Left lung (tissue), 10 donors: ENCODE data around the gene C1GALT1. TPM values are rescaled to one million over a fixed set of nuclear protein-coding genes. Genes with fewer than 3 reads are reported as not detected.

Experiments
- ATAC-seq: fragments of 200-7000 bp; cut with Tn5 transposase; one replicate; pipeline ENCODE4 v1.9.1; 2020; ENCODE audit warnings: moderate library complexity
- DNase-seq, 4 donors: peaks; one replicate each; pipeline ENCODE4 v3.0.0-alpha.2; 2013 to 2020
- H3K27ac ChIP-seq, 2 donors: fragments of 200-600 bp; sonication (generic) in 1 of 2; one replicate each; pipeline versions ENCODE4 v1.5.0 to v1.8.0; 2020 to 2021
- H3K27me3 ChIP-seq, 2 donors: fragments of 200-600 bp; sonication (generic) in 1 of 2; one replicate each; pipeline versions ENCODE4 v1.5.0 to v1.8.0; 2020 to 2021
- H3K36me3 ChIP-seq, 2 donors: fragments of 200-600 bp; sonication (generic) in 1 of 2; one replicate each; pipeline versions ENCODE4 v1.5.0 to v1.8.0; 2020 to 2021
- H3K4me1 ChIP-seq, 2 donors: fragments of 200-600 bp; one replicate each; pipeline ENCODE4 v1.8.0; 2021
- H3K4me3 ChIP-seq, 2 donors: fragments of 200-600 bp; sonication (generic) in 1 of 2; one replicate each; pipeline versions ENCODE4 v1.5.0 to v1.8.0; 2020 to 2021; ENCODE audit warnings: mild to moderate bottlenecking in 1 of 2
- H3K9me3 ChIP-seq, 2 donors: fragments of 200-600 bp; sonication (generic) in 1 of 2; one replicate each; pipeline versions ENCODE4 v1.5.0 to v1.8.0; 2020 to 2021
- intact Hi-C, 2 donors: fragments of 100-400 bp; cut with DNase I; formaldehyde crosslinking; loops; one replicate each; pipeline versions ENCODE4 v1.11.2 to v1.14.2; 2022
- polyA plus RNA-seq, 6 donors: library from polyadenylated mRNA; unstranded; fragments of 120-200 nt; gene quantifications; one replicate each; pipeline ENCODE4 v1.2.1, GENCODE V29; 2013; ENCODE audit not compliant: insufficient read length in 6 of 6
- total RNA-seq, 2 donors: library from RNA; stranded (reverse); fragmentation: NEBNext Ultra II Directional; extraction: Animal tissue kit (Norgen Biotek cat#: 25700); gene quantifications; one replicate each; pipeline ENCODE4 v1.2.1, GENCODE V29; 2021
- TF ChIP-seq, protein P1 (sequence below), 2 donors: fragments of 200-600 bp; sonication (generic) in 1 of 2; IDR thresholded peaks; one replicate each; pipeline versions ENCODE4 v1.5.0 to v1.8.0; 2021; ENCODE audit warnings: antibody characterized with exemption in 2 of 2
- donor health status: DM: no; HTN: yes; CAD: no.
- donor health status: DM: no; HTN: no; CAD: no.

The C1GALT1 gene
- total and polyA plus RNA-seq, 8 donors = 14.0 to 39.3 (median 24.7) TPM

DNA sequence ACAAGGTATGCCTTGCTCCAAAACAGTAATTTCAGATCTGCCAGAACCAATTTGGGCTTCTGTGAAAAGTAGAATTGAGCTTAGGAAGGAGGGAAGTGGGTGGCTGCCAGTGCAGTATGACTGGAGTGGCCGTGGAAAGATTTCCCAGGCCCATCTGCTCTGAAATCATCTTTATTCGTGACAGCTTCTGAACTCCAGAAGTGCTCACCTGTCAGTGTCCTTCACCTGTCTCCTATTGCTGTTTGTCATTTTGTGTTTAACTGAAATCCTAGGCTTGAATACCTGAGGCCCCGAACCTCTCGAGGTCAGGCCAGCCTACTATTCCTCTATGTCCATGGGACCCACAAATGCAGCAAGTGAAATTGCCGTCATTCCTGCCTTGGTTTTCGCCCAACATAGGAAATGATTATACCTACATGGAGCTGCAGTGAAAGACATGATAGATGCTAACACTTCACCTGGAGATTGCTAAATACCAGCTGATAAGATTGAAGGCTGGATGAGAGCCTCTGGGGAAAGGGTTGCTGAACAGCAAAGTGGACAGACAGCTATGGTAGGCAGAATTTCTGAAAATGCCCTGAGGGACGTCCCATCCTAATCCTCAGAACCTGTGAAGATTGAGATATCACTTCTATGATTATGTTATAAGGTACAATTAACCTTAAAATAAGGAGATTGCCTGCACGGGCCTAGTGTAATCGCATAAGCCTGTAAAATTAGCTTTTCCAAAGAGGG, 82.1 kb downstream of the C1GALT1 start:
- no peak for DNase-seq
- Histone ChIP-seq H3K9me3 (no peaks in the 10 kb centered on the region), H3K27ac (no peak overlapping the region), H3K4me3 (no peak overlapping the region), H3K4me1 (peaks cover 0 to 11% of the 10 kb centered on the region in 2 donors), H3K36me3 (no peaks in the 10 kb centered on the region), H3K27me3 (no peaks in the 10 kb centered on the region)
- no peak for ATAC-seq
- TF ChIP-seq, protein P1, sequence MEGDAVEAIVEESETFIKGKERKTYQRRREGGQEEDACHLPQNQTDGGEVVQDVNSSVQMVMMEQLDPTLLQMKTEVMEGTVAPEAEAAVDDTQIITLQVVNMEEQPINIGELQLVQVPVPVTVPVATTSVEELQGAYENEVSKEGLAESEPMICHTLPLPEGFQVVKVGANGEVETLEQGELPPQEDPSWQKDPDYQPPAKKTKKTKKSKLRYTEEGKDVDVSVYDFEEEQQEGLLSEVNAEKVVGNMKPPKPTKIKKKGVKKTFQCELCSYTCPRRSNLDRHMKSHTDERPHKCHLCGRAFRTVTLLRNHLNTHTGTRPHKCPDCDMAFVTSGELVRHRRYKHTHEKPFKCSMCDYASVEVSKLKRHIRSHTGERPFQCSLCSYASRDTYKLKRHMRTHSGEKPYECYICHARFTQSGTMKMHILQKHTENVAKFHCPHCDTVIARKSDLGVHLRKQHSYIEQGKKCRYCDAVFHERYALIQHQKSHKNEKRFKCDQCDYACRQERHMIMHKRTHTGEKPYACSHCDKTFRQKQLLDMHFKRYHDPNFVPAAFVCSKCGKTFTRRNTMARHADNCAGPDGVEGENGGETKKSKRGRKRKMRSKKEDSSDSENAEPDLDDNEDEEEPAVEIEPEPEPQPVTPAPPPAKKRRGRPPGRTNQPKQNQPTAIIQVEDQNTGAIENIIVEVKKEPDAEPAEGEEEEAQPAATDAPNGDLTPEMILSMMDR (IDR thresholded peaks at IDR 0.05) = no peak
- intact Hi-C loops = no loop called here

DNA sequence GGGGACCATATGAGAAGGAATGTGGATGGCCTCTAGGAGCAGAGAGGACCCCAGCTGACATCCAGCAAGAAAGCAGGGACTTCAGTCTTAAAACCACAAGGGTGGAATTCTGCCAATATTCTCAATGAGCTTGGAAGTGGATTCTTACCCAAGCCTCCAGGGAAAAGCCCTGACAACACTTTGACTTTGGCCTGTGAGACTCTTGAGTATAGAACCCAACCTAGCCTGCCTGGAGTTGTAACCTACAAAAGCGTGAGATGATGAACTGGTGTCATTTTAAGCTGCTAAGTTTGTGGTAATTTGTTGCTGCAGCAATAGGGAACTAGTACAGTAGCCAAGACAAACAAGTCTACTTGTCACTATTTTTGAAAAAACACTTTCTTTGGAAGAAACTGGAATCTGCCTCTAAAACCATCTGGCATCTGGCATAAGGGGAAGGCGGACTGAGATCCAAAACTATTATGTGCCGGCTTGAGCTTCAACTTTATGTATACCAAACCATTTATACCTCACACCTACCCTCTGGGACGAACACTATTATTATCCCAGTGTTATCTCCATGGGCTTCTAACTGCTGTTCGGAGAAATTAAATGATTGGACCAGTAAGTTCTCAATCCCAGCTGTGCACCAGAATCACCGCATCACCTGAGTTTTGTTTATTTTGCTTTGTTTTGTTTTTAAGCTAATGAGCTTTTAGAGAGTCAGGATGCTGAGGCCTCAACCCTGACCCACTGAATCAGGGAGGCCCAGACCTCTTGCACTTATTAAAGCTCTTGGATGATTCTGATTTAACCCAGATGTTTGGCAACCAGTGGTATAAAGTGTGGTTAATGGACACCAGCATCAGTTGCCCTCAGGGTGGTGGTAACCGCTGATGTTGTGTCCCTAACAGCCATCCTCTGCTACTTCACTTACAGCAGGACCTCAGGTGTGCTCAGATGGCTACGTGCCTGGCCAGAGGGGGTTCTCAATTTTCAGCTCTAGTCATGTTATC, 83.0 kb downstream of the C1GALT1 start:
- Histone ChIP-seq H3K36me3 (no peaks in the 10 kb centered on the region), H3K27ac (no peak overlapping the region), H3K9me3 (no peaks in the 10 kb centered on the region), H3K4me1 (peaks cover 0 to 2% of the 10 kb centered on the region in 2 donors), H3K4me3 (no peak overlapping the region), H3K27me3 (no peaks in the 10 kb centered on the region)
- no peak for DNase-seq
- TF ChIP-seq, protein P1 (IDR thresholded peaks at IDR 0.05) = no peak
- ATAC-seq = peak; percentile 33
- intact Hi-C loops = no loop called here

DNA sequence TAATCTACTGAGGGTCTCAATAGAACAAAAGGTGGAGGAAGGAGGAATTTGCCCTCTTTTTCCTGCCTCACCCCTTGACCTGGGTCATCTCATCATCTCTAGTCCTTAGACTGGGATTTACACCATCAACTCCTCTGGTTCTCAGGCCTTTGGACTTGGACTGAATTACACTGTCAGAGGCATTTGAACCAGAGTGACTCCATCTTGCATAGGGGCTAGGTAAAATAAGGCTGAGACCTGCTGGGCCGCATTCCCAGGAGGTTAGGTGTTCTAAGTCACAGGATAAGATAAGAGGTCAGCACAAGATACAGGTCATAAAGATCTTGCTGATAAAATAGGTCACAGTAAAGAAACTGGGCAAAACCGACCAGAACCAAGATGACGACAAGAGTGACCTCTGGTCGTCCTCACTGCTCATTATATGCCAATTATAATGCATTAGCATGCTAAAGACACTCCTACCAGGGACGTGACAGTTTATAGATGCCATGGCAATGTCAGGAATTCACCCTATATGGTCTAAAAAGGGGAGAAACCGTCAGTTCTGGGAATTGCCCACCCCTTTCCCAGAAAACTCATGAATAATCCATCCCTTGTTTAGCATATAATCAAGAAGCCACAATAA, 84.0 kb downstream of the C1GALT1 start:
- no peak for DNase-seq
- no peaks in the 10 kb centered on the region for H3K36me3 ChIP-seq
- intact Hi-C loops = no loop called here
- H3K9me3 ChIP-seq = no peaks in the 10 kb centered on the region
- no peaks in the 10 kb centered on the region for H3K27me3 ChIP-seq
- ATAC-seq = no peak
- H3K4me1 ChIP-seq = no peaks in the 10 kb centered on the region
- no peak overlapping the region for H3K27ac ChIP-seq
- TF ChIP-seq, protein P1 (IDR thresholded peaks at IDR 0.05) = no peak
- no peak overlapping the region for H3K4me3 ChIP-seq

DNA sequence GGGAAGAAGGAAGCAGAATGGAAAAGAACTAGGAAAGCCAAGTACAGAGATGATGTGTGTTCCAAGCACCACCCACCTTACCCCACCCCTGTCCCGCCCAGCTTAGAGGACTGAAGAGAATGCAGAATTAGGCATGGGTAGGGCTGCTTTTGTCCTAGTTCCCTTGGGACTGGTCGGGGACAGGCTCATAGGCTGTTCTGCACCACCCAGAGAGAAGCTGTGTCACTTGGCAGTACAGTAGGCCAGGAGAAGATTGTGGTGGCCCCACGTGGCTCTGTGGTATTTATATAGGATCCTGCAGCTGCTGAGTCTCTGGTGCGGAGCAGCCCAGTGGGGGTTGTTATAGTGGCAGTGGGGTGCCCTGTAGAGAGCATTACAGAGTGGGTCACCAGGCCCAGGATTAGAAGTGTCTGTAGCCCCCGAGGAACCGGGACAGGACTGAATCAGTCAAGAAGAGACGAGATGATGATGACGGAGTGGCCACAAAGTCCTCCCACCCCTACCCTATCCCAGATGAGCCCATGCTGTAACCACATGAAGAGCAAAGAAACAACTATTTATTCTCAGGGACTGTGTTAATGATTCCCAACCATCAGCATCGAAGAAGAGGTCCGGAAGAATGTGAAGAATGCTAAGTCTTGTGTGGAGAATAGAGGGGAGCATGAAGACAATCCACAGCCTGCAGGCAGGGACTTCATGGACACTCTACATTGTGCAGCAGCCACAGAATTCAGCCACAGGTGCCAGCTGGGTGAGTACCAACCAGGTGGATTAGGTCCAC, 88.9 kb downstream of the C1GALT1 start:
- TF ChIP-seq, protein P1 (IDR thresholded peaks at IDR 0.05) = no peak
- Histone ChIP-seq H3K4me1 (no peaks in the 10 kb centered on the region), H3K9me3 (no peaks in the 10 kb centered on the region), H3K27ac (no peak overlapping the region), H3K36me3 (no peaks in the 10 kb centered on the region), H3K4me3 (no peak overlapping the region), H3K27me3 (no peaks in the 10 kb centered on the region)
- DNase-seq = no peak
- ATAC-seq = no peak
- intact Hi-C loops = no loop called here
